TTC549 (cell line): ENCODE results near the gene TMEM222.
"Not testable (repeated sequence)": the region's sequence is repeated elsewhere in the genome, so short reads cannot be mapped to it uniquely, and the experiment has no call there.

Experiments
- FAIRE-seq: peaks from 2 replicates; lab custom pipeline; 2012; peaks lifted over from hg19 to GRCh38; lab: Jason Lieb, UNC

The TMEM222 gene

GRCh38 chr1:27380766-27381733, 59.1 kb downstream of the TMEM222 start:
- FAIRE-seq, result no peak

- FAIRE-seq, result no peak
Measured at GRCh38 chr1:27381969-27382762, 60.2 kb downstream of the TMEM222 start.

GRCh38 chr1:27383039-27383605, 61.2 kb downstream of the TMEM222 start, which contains the start of gene CD164L2:
Gene CD164L2 (minus strand): TSS chr1:27383333. CDS start chr1:27383239, 94 bp downstream.
- no peak for FAIRE-seq

- FAIRE-seq, result no peak
Measured at GRCh38 chr1:27383661-27384060, 61.7 kb downstream of the TMEM222 start.

- FAIRE-seq, result not testable (repeated sequence)
Measured at GRCh38 chr1:27384797-27385196, 62.8 kb downstream of the TMEM222 start.
